Transverse colon (tissue), 4 donors: ENCODE measurements around the gene SPECC1.

Experiments used
- EP300 ChIP-seq: sonication (generic); formaldehyde crosslinking; IDR thresholded peaks from one replicate; pipeline ENCODE4 v1.6.1; 2017; ENCODE audit warnings: antibody characterized with exemption, low read depth
- POLR2A ChIP-seq: fragments of 450-650 bp; IDR thresholded peaks from one replicate; pipeline ENCODE4 v1.6.1; 2016; ENCODE audit warnings: antibody characterized with exemption, mild to moderate bottlenecking, moderate library complexity
- POLR2AphosphoS5 ChIP-seq, 3 donors: sonication (generic); formaldehyde crosslinking; IDR thresholded peaks; one replicate each; pipeline ENCODE4 v1.6.1; 2016; ENCODE audit warnings: antibody characterized with exemption in 3 of 3
- TF ChIP-seq, protein P1 (sequence below), 5 experiments: fragments of 200-600 bp in 3 of 5; fragments of 450-650 bp in 2 of 5; sonication (generic) in 3 of 5; IDR thresholded peaks; 1 replicate in 2 of 5; 2 replicates in 3 of 5; pipeline ENCODE4 v1.5.1; 2016 to 2017; ENCODE audit warnings: antibody characterized with exemption in 5 of 5, inconsistent platforms in 3 of 5, mild to moderate bottlenecking in 2 of 5, moderate library complexity in 1 of 5

DNA sequence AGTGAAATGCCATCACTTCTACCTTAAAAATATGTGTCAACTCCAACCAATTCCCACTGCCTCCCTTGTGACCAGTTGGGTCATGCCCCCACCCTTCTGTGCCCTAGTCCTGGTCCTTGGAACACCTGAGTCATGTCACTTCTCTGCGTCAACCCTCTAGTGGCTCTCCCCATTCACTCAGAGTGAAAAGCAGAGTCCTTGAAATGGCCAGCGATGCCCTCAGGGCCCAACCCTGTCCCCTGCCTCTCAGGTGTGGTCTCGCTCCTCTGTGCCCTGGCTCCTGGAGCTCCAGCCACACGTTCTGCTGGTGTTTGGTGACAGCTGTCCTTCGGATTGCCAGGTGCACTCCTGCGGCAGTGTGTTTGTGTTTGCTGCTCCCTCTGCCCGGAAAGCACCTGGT is 89.2 kb downstream of the SPECC1 start:
- TF ChIP-seq, protein P1, sequence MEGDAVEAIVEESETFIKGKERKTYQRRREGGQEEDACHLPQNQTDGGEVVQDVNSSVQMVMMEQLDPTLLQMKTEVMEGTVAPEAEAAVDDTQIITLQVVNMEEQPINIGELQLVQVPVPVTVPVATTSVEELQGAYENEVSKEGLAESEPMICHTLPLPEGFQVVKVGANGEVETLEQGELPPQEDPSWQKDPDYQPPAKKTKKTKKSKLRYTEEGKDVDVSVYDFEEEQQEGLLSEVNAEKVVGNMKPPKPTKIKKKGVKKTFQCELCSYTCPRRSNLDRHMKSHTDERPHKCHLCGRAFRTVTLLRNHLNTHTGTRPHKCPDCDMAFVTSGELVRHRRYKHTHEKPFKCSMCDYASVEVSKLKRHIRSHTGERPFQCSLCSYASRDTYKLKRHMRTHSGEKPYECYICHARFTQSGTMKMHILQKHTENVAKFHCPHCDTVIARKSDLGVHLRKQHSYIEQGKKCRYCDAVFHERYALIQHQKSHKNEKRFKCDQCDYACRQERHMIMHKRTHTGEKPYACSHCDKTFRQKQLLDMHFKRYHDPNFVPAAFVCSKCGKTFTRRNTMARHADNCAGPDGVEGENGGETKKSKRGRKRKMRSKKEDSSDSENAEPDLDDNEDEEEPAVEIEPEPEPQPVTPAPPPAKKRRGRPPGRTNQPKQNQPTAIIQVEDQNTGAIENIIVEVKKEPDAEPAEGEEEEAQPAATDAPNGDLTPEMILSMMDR (IDR thresholded peaks at IDR 0.05): no peak
- no peak for TF ChIP-seq EP300
- TF ChIP-seq POLR2A: no peak
- no peak for TF ChIP-seq POLR2AphosphoS5 (IDR thresholded peaks at IDR 0.05)
